HG03103 (cell line): ENCODE results near the gene DVL2.

Experiments
- ATAC-seq: cut with Tn5 transposase; IDR thresholded peaks from one replicate; pipeline ENCODE4 v1.9.1; 2021; ENCODE audit warnings: low read depth; ENCODE audit not compliant: unreplicated experiment

DVL2 gene

GRCh38 chr17:7234083-7234951 is at the start of gene DVL2:
DVL2 (minus strand) TSS chr17:7234517; CDS start chr17:7234262, 255 bp downstream.
- ATAC-seq, result peak; percentile 52

DNA sequence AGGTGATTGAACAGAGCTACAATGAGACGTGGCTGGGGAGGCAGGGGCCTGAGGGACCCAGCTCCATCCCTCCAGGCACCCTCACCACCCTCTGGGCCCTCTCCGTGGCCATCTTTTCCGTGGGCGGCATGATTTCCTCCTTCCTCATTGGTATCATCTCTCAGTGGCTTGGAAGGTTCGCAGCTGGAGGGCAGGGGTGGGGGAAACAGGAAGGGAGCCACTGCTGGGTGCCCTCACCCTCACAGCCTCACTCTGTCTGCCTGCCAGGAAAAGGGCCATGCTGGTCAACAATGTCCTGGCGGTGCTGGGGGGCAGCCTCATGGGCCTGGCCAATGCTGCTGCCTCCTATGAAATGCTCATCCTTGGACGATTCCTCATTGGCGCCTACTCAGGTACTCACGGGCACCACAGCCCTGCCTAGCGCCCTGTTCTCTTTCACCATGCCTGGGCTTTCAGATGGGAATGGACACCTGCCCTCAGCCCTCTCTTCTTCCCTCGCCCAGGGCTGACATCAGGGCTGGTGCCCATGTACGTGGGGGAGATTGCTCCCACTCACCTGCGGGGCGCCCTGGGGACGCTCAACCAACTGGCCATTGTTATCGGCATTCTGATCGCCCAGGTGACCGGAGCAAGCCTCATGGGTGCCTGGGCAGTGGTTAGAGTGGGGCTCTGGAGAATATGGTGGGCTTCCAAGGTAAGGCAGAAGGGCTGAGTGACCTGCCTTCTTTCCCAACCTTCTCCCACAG is 49.3 kb upstream of the DVL2 start:
- ATAC-seq, result no peak

DNA sequence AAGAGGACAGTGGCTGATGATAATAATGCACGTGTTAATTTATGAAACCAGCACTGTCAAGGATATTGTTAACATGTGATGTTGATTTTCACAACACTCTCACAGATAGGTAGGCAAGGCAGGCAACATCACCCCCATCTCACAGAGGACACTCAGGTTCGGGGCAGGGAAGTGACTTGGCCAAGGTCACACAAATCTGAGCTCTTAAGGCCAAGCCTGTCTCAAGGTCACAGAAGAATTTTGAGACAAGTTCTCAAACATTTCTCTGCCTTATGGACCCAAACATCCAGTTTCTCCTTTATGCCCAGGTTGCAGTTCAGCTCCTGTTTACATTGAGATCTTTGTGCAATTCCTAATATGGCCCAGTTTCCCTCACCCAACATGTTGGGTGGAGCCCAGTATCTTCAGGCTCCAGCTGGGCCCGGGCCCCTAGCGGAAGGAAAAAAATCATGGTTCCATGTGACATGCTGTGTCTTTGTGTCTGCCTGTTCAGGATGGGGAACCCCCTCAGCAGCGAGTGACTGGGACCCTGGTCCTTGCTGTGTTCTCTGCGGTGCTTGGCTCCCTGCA is 48.5 kb upstream of the DVL2 start:
- ATAC-seq, result no peak

DNA sequence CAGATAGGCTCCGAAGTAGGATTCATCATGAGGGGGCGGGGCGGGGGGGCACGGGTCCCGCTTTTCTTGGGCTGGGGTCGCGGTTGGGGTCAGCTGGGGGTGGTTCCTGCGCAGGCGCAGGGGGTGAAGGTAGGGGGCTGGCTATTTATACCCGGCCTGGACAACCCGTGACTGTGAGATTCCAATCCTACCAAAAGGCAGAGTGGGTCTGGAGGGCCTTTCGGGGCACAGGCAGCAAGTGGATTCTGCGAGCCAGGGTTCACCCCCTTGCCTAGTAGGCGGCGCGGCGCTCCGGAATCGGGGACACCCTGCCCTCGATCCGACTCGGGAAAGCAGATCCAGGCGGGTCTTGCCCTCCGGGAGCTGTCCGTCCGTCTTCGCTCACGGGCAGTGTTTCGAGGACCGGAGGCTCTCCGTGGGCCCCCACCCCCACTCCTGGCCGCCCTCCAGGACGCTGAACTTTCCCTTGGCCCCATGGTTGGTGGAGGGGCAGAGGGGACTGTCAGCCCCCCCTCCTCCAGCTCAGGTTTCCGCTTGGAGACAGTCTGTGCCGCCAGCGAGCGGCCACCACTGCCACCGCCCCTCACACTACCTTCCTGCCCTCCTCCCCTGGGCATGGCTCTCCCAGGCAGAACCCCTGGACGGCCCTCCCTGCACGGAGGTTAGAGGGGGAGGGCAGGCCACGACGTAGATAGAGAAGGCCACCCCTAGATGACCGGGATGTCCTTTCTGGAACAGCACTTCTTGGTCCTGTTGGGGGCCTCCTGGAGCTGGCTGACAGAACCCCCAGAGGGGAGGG is 47.8 kb upstream of the DVL2 start:
- ATAC-seq, result no peak

GRCh38 chr17:7281074-7281952 is 47.0 kb upstream of the DVL2 start, which contains the start of gene SLC2A4:
SLC2A4 (plus strand) TSS chr17:7281718; CDS start chr17:7281935, 217 bp downstream.
- ATAC-seq, result no peak

DNA sequence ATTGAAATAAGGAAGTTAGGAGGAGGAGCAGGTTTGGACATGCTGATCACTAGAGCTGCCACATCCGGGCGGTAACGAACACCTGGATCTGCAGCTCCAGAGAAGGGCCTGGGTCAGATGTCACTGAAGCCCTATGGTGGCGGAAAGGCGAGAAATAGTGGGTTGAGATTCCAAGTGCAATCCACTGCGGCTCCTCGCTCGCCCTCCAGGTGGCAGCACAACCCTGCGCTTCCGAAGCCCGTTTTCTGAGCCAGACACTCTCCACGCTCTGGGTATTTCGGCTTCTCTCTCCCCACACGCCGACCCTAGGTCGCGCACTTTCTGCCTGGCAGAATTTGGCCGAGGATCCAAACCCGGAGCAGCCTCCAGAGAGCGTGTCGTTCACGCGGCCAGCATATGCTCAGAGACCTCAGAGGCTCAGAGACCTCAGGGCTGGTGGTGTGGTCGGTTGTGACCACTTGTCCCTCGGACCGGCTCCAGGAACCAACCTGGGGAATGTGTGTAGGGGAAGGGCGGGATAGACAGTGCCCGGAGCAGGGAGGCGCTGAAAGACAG is 46.3 kb upstream of the DVL2 start:
- ATAC-seq, result peak; percentile 43

- no peak for ATAC-seq
These were observed 45.1 kb upstream of the DVL2 start for GRCh38 chr17:7279448-7279847.

- no peak for ATAC-seq
These were observed 32.5 kb upstream of the DVL2 start for GRCh38 chr17:7266784-7267183.

DNA sequence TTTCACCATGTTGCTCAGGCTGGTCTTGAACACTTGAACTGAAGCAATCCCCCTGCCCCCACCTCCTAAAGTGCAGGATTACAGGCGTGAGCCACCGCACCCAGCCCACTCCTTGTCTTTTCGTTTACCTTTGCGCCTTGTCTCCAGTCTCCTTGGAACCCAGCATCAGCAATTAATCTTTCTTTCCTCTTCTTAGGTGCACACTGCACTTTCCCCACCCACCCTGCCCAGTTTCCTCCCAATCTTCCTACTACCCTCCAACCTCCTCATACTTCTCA is 29.4 kb upstream of the DVL2 start:
- no peak for ATAC-seq

GRCh38 chr17:7262935-7263800 is 28.9 kb upstream of the DVL2 start:
- ATAC-seq, result no peak

DNA sequence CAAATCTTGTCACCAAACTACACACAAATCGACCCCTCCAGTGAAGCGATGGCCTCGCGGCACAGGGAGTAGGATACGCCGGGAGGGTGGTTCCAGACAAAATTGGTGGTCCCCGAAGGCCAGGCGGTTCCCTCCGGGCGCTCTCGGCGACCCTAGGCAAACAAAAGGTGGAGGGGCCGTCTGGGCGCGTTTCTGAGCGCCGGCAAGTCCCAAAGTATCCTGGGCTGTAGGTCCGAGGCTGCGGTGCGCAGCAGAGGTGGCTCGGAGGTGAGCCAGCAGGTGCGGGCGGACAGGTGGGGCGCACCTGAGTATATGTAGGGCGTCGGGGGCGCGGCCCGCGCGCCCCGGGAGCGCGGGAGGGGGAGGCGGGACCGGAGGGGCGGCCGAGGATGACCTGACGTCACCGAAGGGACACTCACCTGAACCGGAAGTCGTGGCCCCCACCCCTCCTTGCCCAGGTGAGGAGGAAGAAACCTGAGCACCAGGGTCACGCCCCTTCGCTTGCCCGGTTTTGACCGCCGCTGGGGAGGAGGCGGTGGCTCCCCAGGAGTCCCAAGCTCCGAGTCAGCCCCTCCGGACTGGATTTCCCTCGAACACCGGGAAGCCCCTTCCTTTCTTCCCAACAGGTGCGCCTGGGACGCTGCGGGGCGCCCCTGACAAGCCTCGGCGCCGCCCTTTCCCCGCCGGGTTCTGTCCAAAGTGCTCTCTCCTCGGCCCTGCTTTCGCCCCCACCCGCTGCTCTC is 28.0 kb upstream of the DVL2 start, which contains the start of gene CLDN7:
Gene CLDN7 (minus strand): TSS at position 287 of the 743 bp plus-strand sequence. CDS start 435 bp downstream, outside the sequence.
- ATAC-seq, result no peak

GRCh38 chr17:7261379-7262191 is 27.3 kb upstream of the DVL2 start:
- no peak for ATAC-seq

GRCh38 chr17:7260651-7261378 is 26.5 kb upstream of the DVL2 start:
- ATAC-seq, result no peak

- ATAC-seq, result no peak
These were observed 25.8 kb upstream of the DVL2 start for GRCh38 chr17:7260151-7260550.

DNA sequence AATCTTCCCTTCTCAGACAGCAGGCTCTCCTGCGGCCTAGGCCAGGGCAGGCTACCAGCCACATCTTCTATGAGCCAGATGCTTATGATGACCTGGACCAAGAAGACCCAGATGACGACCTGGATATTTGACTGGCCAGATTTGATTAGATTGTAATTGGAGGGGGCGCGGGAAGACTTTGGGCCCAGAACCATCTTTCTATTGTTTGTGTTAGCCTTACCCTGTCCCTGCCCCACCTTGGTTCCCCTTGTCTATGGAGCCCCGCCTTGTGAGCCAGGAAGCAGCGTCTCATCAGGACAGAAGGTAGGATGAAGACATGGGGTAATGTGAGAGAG is 25.2 kb upstream of the DVL2 start:
- no peak for ATAC-seq
